ENCODE data around the gene NRP1.

The NRP1 gene

DNA sequence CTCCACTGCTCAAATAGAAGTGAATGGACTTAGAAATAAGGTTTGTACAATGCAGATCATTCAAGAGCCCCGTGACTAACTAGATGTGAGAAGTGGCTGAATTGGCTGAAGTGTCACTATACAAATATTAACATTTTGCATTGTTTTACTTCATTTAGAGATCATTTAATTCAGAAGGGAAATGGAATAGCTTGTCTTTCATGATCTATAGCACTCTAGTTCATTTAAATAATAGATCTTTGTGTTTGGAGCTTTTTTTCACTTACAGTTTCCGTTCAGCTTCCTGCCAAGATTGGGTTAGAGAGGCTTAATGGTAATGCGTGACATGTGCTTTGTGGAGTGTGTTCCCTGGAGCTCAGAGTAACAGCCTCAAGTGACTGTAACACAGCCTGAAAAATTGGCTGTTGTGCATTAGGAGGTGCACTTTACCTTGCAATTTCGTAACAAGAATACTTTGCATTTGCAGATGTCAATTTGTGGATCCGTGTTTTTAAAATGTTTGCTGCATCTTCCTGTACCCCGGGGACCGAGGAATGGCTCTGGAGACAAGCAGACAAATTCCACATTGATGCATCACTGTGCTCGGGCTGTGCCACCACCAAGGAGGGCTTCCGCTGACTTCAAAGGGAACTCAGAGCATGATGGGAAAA lies 170.3 kb downstream of the NRP1 start:
- TF ChIP-seq, protein P1, sequence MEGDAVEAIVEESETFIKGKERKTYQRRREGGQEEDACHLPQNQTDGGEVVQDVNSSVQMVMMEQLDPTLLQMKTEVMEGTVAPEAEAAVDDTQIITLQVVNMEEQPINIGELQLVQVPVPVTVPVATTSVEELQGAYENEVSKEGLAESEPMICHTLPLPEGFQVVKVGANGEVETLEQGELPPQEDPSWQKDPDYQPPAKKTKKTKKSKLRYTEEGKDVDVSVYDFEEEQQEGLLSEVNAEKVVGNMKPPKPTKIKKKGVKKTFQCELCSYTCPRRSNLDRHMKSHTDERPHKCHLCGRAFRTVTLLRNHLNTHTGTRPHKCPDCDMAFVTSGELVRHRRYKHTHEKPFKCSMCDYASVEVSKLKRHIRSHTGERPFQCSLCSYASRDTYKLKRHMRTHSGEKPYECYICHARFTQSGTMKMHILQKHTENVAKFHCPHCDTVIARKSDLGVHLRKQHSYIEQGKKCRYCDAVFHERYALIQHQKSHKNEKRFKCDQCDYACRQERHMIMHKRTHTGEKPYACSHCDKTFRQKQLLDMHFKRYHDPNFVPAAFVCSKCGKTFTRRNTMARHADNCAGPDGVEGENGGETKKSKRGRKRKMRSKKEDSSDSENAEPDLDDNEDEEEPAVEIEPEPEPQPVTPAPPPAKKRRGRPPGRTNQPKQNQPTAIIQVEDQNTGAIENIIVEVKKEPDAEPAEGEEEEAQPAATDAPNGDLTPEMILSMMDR (IDR thresholded peaks at IDR 0.05; ENCODE audit: insufficient read depth, low read depth, low read length, missing control alignments): no peak
- H3K4me3 ChIP-seq (ENCODE audit: low read length): no peak overlapping the region
- peak; percentile 19 for DNase-seq (ENCODE audit: low read depth)

DNA sequence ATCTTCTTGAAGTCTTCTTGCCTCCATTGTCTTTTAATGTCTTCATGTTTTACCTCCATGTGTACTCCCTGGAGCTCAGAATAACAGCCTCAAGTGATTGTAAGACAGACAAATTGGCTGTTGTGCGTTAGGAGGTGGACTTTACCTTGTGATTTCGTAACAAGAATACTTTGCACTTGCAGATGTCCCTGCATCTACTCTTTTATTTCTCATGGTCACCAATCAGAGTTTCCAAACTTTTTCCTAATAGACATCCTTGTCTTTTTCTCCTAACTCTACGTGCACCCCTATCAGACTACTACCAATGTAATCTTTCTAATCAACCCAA lies 172.3 kb downstream of the NRP1 start:
- TF ChIP-seq, protein P1 (IDR thresholded peaks at IDR 0.05; ENCODE audit: insufficient read depth, low read depth, low read length, missing control alignments): no peak
- no peak for DNase-seq (ENCODE audit: low read depth)
- H3K4me3 ChIP-seq (ENCODE audit: low read length): no peak overlapping the region

DNA sequence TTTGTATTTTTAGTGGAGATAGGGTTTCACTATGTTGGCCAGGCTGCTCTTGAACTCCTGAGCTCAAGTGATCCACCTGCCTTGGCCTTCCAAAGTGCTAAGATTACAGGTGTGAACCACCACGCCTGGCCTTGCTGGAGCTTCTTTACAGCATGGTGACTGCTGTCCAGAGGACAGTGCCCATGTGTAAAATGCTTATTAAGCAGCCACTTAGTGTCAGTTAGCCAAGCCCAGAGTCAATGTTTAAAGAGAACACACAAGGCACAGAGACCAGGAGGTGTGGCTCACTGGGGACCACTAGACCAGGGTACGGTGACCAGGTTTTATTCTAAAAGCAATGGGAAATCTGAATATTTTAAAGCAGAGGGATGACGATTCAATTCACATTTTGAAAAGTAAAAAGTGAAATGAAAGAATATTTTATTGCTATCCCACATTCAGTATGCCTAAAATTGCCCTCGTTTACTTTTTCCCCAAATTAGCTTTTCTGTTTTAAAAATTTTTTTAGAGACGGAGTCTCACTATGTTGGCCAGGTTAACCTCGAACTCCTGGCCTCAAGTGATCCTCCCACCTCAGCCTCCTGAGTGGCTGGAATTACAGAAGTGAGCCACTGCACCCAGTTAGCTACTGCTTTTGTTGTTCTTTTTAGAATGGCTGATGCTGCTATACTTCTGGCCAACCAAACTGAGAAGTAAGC lies 172.8 kb downstream of the NRP1 start:
- no peak overlapping the region for H3K4me3 ChIP-seq (ENCODE audit: low read length)
- DNase-seq (ENCODE audit: low read depth): no peak
- TF ChIP-seq, protein P1 (IDR thresholded peaks at IDR 0.05; ENCODE audit: insufficient read depth, low read depth, low read length, missing control alignments): no peak

DNA sequence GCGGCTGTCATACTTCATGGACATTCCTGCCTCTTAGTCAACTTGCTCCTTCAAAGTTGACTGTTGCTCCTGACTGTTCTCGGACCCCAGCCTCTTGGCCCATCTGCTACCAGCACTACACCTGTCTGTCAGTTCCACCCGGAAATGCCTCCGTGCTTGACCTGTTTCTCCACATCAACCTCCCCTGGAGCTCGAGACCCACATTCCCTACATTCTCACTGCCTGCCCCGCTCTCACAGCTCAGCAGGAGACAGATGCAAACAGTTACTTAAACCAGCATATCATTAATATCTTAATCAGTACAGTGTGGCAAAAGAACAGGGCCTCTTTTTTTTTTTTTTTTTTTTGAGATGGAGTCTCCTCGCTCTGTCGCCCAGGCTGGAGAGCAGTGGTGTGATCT lies 174.3 kb downstream of the NRP1 start:
- TF ChIP-seq, protein P1 (IDR thresholded peaks at IDR 0.05; ENCODE audit: insufficient read depth, low read depth, low read length, missing control alignments): no peak
- no peak overlapping the region for H3K4me3 ChIP-seq (ENCODE audit: low read length)
- no peak for DNase-seq (ENCODE audit: low read depth)

DNA sequence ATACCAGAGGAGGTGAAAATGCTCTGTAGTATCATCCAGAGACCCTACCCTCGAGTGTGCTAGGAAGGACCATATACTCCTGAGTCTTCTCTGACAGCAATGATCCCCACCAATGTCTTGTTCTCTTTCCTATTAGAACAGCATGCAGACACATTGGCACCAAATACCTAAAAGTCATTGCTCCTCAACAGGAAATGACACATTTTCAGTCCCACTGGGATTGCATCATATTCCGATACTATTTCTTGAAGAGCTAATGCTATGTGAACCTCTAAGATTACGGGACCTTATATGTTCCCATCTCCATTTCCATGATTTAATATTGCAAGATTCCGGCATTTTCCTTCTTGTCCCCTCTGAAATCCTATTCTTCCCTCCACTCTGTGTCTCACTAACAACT lies 177.4 kb downstream of the NRP1 start:
- TF ChIP-seq, protein P1 (IDR thresholded peaks at IDR 0.05; ENCODE audit: insufficient read depth, low read depth, low read length, missing control alignments): no peak
- DNase-seq (ENCODE audit: low read depth): peak; percentile 80
- H3K4me3 ChIP-seq (ENCODE audit: low read length): no peak overlapping the region

DNA sequence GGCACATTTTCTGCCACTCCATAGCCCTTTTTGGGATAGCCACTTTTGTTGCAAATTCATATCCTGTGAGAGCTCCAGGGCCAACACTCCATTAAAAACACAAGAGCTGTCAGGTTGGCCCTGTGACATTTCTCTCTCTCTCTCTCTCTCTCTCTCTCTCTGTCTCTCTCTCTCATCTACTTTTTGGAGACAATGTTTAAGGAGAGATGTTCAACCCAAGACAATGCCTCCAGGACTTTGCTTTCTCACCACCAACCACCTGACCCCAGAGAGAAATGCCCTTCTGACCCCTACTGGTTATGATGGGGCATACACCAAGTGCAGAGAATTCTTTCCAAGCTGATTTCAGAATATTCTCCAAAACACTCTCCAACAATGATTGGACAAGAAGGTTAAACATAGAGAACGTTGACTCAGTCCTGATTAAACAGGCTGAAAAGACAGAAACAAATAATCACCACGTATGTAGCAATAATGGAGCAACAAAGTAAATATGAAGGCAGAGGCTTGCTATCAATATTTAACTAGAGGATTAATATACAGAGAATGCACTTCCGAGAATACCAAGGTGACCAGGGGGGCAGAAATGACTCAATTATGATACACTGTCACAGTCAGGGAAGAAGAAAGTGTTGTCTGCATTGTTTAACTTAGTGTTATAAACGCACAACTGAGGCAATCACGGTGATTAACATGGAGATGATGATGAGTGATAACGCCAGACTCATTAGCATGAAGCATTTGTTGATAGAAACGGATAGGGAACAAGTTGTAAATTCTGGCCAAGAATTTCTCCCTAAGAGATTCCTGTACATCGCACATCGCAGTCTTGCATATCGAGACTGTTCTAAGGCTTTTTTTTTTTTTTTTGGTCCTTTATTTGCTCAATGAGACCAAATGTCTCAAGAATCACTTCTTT lies 178.5 kb downstream of the NRP1 start:
- DNase-seq (ENCODE audit: low read depth): peak; percentile 91
- H3K4me3 ChIP-seq (ENCODE audit: low read length): no peak overlapping the region
- TF ChIP-seq, protein P1 (IDR thresholded peaks at IDR 0.05; ENCODE audit: insufficient read depth, low read depth, low read length, missing control alignments): peak; percentile 74
